ACHN (cell line): Measurements from ENCODE around the gene PDE4B.

Experiments
- DNase-seq: peaks from one replicate; pipeline ENCODE4 v3.0.0-alpha.2; 2015
- in situ Hi-C: cut with HindIII; loops from 2 replicates; pipeline ENCODE4 v1.10.0; 2017; ENCODE audit warnings: low sequenced_read_pairs, low pct_ligation_motif_present, low pct_unique_long_range_greater_than_20kb

The PDE4B gene

GRCh38 chr1:65792669-65793358, at the start of gene PDE4B:
PDE4B (plus strand) TSS chr1:65792895.
- DNase-seq: no peak
- in situ Hi-C loops: no loop called here

GRCh38 chr1:65744731-65745130, 48.0 kb upstream of the PDE4B start:
- in situ Hi-C loops: no loop called here
- no peak for DNase-seq

GRCh38 chr1:65751961-65752360, 40.7 kb upstream of the PDE4B start:
- in situ Hi-C loops: no loop called here
- DNase-seq: no peak

GRCh38 chr1:65756616-65757015, 36.1 kb upstream of the PDE4B start:
- in situ Hi-C loops: no loop called here

GRCh38 chr1:65757531-65757930, 35.2 kb upstream of the PDE4B start:
- no peak for DNase-seq
- in situ Hi-C loops: no loop called here

More at GRCh38 chr1:65756616-65757015, 36.1 kb upstream of the PDE4B start:
- DNase-seq: no peak

- in situ Hi-C loops: no loop called here
- DNase-seq: no peak
Observed at GRCh38 chr1:65758128-65758527, 34.6 kb upstream of the PDE4B start.

- in situ Hi-C loops: no loop called here
- no peak for DNase-seq
Observed at GRCh38 chr1:65759516-65759915, 33.2 kb upstream of the PDE4B start.

GRCh38 chr1:65762081-65762862, 30.4 kb upstream of the PDE4B start:
- in situ Hi-C loops: no loop called here

GRCh38 chr1:65764052-65764451, 28.6 kb upstream of the PDE4B start:
- in situ Hi-C loops: no loop called here

More at GRCh38 chr1:65762081-65762862, 30.4 kb upstream of the PDE4B start:
- DNase-seq: no peak

GRCh38 chr1:65765631-65766030, 27.1 kb upstream of the PDE4B start:
- DNase-seq: no peak
- in situ Hi-C loops: no loop called here

More at GRCh38 chr1:65764052-65764451, 28.6 kb upstream of the PDE4B start:
- DNase-seq: no peak

- no peak for DNase-seq
- in situ Hi-C loops: no loop called here
Observed at GRCh38 chr1:65769636-65770035, 23.1 kb upstream of the PDE4B start.

- DNase-seq: no peak
- in situ Hi-C loops: no loop called here
Observed at GRCh38 chr1:65772607-65773006, 20.1 kb upstream of the PDE4B start.

GRCh38 chr1:65773391-65774123, 19.1 kb upstream of the PDE4B start:
- no peak for DNase-seq
- in situ Hi-C loops: no loop called here

- in situ Hi-C loops: no loop called here
- no peak for DNase-seq
Observed at GRCh38 chr1:65788762-65789161, 3.9 kb upstream of the PDE4B start.

- in situ Hi-C loops: no loop called here
- DNase-seq: no peak
Observed at GRCh38 chr1:65791396-65791795, 1.3 kb upstream of the PDE4B start.

- in situ Hi-C loops: no loop called here
- no peak for DNase-seq
Observed at GRCh38 chr1:65791801-65792668, 660 bp upstream of the PDE4B start.

- no peak for DNase-seq
- in situ Hi-C loops: no loop called here
Observed at GRCh38 chr1:65793359-65793732, 651 bp downstream of the PDE4B start.

GRCh38 chr1:65795311-65795710, 2.6 kb downstream of the PDE4B start:
- no peak for DNase-seq
- in situ Hi-C loops: no loop called here
